GM12873 (cell line): ENCODE data around the gene RNF144A.

Experiments used
- TF ChIP-seq, protein P1 (sequence below): IDR thresholded peaks from 2 replicates; pipeline ENCODE4 v1.5.1; 2012; ENCODE audit warnings: low read depth, mild to moderate bottlenecking, moderate library complexity, low read length, control low read depth; ENCODE audit not compliant: insufficient read depth; ENCODE audit errors: missing control alignments

The RNF144A gene

GRCh38 chr2:7020939-7021470, 103.8 kb downstream of the RNF144A start:
- TF ChIP-seq, protein P1, sequence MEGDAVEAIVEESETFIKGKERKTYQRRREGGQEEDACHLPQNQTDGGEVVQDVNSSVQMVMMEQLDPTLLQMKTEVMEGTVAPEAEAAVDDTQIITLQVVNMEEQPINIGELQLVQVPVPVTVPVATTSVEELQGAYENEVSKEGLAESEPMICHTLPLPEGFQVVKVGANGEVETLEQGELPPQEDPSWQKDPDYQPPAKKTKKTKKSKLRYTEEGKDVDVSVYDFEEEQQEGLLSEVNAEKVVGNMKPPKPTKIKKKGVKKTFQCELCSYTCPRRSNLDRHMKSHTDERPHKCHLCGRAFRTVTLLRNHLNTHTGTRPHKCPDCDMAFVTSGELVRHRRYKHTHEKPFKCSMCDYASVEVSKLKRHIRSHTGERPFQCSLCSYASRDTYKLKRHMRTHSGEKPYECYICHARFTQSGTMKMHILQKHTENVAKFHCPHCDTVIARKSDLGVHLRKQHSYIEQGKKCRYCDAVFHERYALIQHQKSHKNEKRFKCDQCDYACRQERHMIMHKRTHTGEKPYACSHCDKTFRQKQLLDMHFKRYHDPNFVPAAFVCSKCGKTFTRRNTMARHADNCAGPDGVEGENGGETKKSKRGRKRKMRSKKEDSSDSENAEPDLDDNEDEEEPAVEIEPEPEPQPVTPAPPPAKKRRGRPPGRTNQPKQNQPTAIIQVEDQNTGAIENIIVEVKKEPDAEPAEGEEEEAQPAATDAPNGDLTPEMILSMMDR, result no peak

DNA sequence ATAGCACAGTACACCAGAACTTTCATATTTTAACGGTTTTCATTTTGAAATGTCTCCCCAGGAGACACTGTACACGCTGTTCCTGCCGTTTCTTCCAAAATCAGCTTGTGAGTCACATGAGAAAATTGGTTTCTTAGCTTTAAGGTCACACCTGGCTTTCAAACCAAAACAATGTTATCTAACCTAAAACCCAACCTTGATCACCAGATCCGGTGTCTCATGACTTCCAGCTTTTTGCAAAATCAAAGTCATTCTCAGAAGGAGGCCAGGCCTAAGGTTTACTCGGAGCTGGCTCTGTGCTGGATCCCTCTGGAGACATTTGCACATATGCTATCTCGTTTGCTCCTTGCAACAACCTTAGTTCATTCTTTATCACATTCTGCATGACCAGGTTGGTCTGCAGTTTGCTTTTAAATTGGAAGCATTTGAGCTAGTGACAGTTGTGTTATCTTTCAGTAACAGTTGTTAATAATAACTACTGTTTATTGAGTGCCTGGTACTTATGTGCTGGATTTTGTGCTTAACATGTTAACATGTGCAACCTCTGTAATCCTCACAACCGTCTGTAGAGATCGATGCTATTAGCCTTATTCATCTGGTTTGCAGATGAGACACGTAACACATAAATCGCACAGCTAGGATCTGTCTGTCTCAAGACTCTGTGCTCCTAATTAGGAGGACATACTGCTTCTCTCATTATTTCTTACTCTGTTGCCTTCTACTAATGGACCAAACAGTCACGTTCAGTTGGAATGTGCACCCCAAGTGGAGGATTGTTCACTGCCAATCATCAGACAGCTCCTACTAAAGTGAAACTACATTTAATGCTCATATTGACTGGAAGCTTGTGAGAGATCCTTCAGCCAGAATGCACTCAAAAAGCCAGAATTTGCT, 105.5 kb downstream of the RNF144A start:
- TF ChIP-seq, protein P1, result no peak

GRCh38 chr2:7023542-7023941, 106.3 kb downstream of the RNF144A start:
- TF ChIP-seq, protein P1, result no peak

DNA sequence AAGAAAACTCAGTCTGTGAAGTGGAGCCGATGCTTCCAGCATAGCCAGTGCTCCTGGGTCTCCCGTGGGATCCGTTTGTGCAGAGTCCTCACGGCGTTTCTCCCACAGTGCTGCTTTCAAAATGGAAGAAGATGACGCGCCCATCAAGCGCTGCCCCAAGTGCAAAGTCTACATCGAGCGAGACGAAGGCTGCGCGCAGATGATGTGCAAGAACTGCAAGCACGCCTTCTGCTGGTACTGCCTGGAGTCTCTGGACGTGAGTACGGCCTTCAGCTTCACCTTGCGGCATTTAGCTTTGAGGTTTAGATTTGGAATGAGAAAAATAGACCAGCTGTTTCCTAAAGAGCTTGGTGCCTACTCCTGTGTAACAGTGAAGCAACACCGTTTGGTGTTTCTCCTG, 107.0 kb downstream of the RNF144A start:
- TF ChIP-seq, protein P1, result no peak

DNA sequence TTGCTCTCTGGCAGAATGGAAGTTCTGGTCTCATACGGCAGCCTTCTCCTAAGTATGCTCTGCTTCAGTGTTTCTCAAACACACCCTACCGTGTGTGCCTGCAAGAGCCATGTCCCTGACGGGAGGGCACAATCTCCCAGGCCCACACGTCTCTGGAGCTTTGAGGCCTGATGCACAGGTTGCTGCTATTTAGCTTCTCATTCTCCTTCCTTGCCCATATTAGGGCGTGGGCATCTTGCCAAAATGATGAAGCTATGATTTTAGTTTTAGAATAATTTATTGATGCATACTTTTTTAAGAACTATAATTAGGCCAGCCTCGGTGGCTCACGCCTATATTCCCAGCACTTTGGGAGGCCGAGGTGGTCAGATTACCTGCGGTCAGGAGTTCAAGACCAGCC, 107.9 kb downstream of the RNF144A start:
- TF ChIP-seq, protein P1, result no peak

DNA sequence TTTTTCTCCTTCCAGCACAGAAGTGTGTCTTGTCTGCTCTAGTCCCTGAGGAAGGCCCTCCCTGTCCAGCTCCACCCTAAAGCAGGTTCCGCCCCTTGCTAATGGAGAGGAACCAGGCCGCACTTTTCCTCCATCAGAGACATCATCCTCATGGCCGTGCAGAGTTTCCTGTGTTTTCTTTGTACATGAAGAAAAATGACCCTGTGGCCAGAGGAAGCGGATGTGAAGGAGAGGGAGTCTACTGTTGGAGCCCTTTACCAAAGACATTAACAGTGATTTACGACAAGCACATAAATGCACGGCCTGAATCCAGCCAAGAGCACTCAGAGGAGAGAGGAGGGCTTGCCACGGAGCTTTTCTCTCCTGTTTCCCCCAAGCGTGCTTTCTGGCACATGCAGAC, 109.5 kb downstream of the RNF144A start:
- TF ChIP-seq, protein P1, result no peak

GRCh38 chr2:7027411-7027810, 110.2 kb downstream of the RNF144A start:
- TF ChIP-seq, protein P1, result no peak
